Glutamatergic neuron (in vitro differentiated cells): ENCODE measurements around the gene CBX2. TPM values are rescaled to one million over a fixed set of nuclear protein-coding genes. Genes with fewer than 3 reads are reported as not detected.

ENCODE experiments used
- DNase-seq: peaks from one replicate; pipeline ENCODE4 v3.0.0; 2022
- H3K27ac Mint-ChIP-seq: one replicate; pipeline ENCODE4 v1.8.0; 2020; ENCODE audit warnings: mild to moderate bottlenecking, mixed read lengths, inconsistent platforms; ENCODE audit not compliant: unreplicated experiment
- H3K27me3 Mint-ChIP-seq: one replicate; pipeline ENCODE4 v1.8.0; 2020; ENCODE audit warnings: mild to moderate bottlenecking, moderate library complexity, mixed read lengths, inconsistent platforms; ENCODE audit not compliant: unreplicated experiment
- H3K36me3 Mint-ChIP-seq: one replicate; pipeline ENCODE4 v1.8.0; 2020; ENCODE audit warnings: mild to moderate bottlenecking, mixed read lengths, inconsistent platforms; ENCODE audit not compliant: unreplicated experiment
- H3K4me1 Mint-ChIP-seq: one replicate; pipeline ENCODE4 v1.8.0; 2020; ENCODE audit warnings: mild to moderate bottlenecking, low read depth, mixed read lengths, inconsistent platforms; ENCODE audit not compliant: unreplicated experiment
- H3K4me3 Mint-ChIP-seq: one replicate; pipeline ENCODE4 v1.8.0; 2020; ENCODE audit warnings: mild to moderate bottlenecking, mixed read lengths, inconsistent platforms; ENCODE audit not compliant: unreplicated experiment
- H3K9me3 Mint-ChIP-seq: one replicate; pipeline ENCODE4 v1.8.0; 2020; ENCODE audit warnings: mild to moderate bottlenecking, moderate library complexity, mixed read lengths, inconsistent platforms; ENCODE audit not compliant: unreplicated experiment
- CTCF ChIP-seq: fragments of 200-600 bp; sonication (generic); IDR thresholded peaks from one replicate; pipeline ENCODE4 v1.5.0; 2021; ENCODE audit not compliant: partially characterized antibody, unreplicated experiment
- total RNA-seq: library from RNA; stranded (reverse); fragmentation: NEBNext Ultra II Directional; extraction: Animal tissue kit (Norgen Biotek cat#: 25700); gene quantifications from one replicate; pipeline ENCODE4 v1.2.1, GENCODE V29; 2021; ENCODE audit not compliant: unreplicated experiment

Gene CBX2
- total RNA-seq, 1 donor from 2014 or later: 78.8 TPM

GRCh38 chr17:79784353-79785016 is 6.5 kb downstream of the CBX2 start:
- DNase-seq: peak; percentile 8
- TF ChIP-seq CTCF: no peak
- peaks cover 25% of the 10 kb centered on the region for H3K27me3 Mint-ChIP-seq
- H3K4me1 Mint-ChIP-seq: peaks cover 30% of the 10 kb centered on the region
- peaks cover 9% of the 10 kb centered on the region for H3K36me3 Mint-ChIP-seq
- no peak overlapping the region for H3K4me3 Mint-ChIP-seq
- H3K9me3 Mint-ChIP-seq: peaks cover 12% of the 10 kb centered on the region
- H3K27ac Mint-ChIP-seq: no peak overlapping the region

GRCh38 chr17:79785017-79785899 is 7.3 kb downstream of the CBX2 start:
- H3K36me3 Mint-ChIP-seq: peaks cover 9% of the 10 kb centered on the region
- H3K27ac Mint-ChIP-seq: no peak overlapping the region
- peaks cover 7% of the 10 kb centered on the region for H3K9me3 Mint-ChIP-seq
- DNase-seq: no peak
- no peak overlapping the region for H3K4me3 Mint-ChIP-seq
- no peak for TF ChIP-seq CTCF
- peaks cover 23% of the 10 kb centered on the region for H3K4me1 Mint-ChIP-seq
- peaks cover 20% of the 10 kb centered on the region for H3K27me3 Mint-ChIP-seq

- Mint-ChIP-seq H3K36me3 (peaks cover 9% of the 10 kb centered on the region), H3K27ac (no peak overlapping the region), H3K4me3 (no peak overlapping the region), H3K4me1 (peaks cover 19% of the 10 kb centered on the region), H3K9me3 (peaks cover 7% of the 10 kb centered on the region), H3K27me3 (peaks cover 19% of the 10 kb centered on the region)
- peak; percentile 5 for DNase-seq
- TF ChIP-seq CTCF: no peak
Observed at GRCh38 chr17:79785900-79786810, 8.2 kb downstream of the CBX2 start.

GRCh38 chr17:79786930-79787643 is 9.1 kb downstream of the CBX2 start:
- peaks cover 19% of the 10 kb centered on the region for H3K27me3 Mint-ChIP-seq
- no peak overlapping the region for H3K4me3 Mint-ChIP-seq
- peaks cover 9% of the 10 kb centered on the region for H3K36me3 Mint-ChIP-seq
- TF ChIP-seq CTCF: no peak
- peaks cover 19% of the 10 kb centered on the region for H3K4me1 Mint-ChIP-seq
- H3K27ac Mint-ChIP-seq: no peak overlapping the region
- peaks cover 7% of the 10 kb centered on the region for H3K9me3 Mint-ChIP-seq
- DNase-seq: no peak
